Uterus (tissue), 2 donors: ENCODE results near the gene MBD2.

Experiments
- POLR2A ChIP-seq, 2 donors: fragments of 450-650 bp; IDR thresholded peaks; one replicate each; pipeline ENCODE4 v1.6.1; 2016; ENCODE audit warnings: antibody characterized with exemption in 2 of 2, mild to moderate bottlenecking in 1 of 2, moderate library complexity in 1 of 2
- TF ChIP-seq, protein P1 (sequence below), 4 experiments: fragments of 200-600 bp in 2 of 4; fragments of 450-650 bp in 2 of 4; sonication (generic) in 2 of 4; IDR thresholded peaks; one replicate each; pipeline ENCODE4 v1.5.1; 2016 to 2019; ENCODE audit warnings: antibody characterized with exemption in 4 of 4, mild to moderate bottlenecking in 2 of 4, moderate library complexity in 1 of 4

- TF ChIP-seq, protein P1, sequence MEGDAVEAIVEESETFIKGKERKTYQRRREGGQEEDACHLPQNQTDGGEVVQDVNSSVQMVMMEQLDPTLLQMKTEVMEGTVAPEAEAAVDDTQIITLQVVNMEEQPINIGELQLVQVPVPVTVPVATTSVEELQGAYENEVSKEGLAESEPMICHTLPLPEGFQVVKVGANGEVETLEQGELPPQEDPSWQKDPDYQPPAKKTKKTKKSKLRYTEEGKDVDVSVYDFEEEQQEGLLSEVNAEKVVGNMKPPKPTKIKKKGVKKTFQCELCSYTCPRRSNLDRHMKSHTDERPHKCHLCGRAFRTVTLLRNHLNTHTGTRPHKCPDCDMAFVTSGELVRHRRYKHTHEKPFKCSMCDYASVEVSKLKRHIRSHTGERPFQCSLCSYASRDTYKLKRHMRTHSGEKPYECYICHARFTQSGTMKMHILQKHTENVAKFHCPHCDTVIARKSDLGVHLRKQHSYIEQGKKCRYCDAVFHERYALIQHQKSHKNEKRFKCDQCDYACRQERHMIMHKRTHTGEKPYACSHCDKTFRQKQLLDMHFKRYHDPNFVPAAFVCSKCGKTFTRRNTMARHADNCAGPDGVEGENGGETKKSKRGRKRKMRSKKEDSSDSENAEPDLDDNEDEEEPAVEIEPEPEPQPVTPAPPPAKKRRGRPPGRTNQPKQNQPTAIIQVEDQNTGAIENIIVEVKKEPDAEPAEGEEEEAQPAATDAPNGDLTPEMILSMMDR (IDR thresholded peaks at IDR 0.05), result no peak
- TF ChIP-seq POLR2A (IDR thresholded peaks at IDR 0.05), result no peak
Measured at GRCh38 chr18:54210463-54210862, 14.0 kb downstream of the MBD2 start.
